ENCODE results near the gene GRK4. TPM values are rescaled to one million over a fixed set of nuclear protein-coding genes. Genes with fewer than 3 reads are reported as not detected.
"Not testable (repeated sequence)": the region's sequence is repeated elsewhere in the genome, so short reads cannot be mapped to it uniquely, and the experiment has no call there.

GRK4 gene
- total RNA-seq, 1 experiment from 2014 or later, result 4.5 TPM

GRCh38 chr4:2982012-2982411, 18.6 kb downstream of the GRK4 start:
- BruUV-seq (replicated peaks), result no TSS peak
- peaks cover 15% of the 10 kb centered on the region for H3K27me3 Mint-ChIP-seq (ENCODE audit: insufficient read depth, unreplicated experiment)
- H3K27ac Mint-ChIP-seq (ENCODE audit: low read depth, unreplicated experiment), result no peak overlapping the region
- CTCF ChIA-PET, result interaction anchor here (8.3 kb wide), 1 partner anchor 55 kb away, joined by 80 read pairs; no protein-coding TSS in a partner anchor
- TF ChIP-seq CTCF (IDR thresholded peaks at IDR 0.05; ENCODE audit: unreplicated experiment), result no peak
- H3K9me3 Mint-ChIP-seq (ENCODE audit: unreplicated experiment), result peaks cover 7% of the 10 kb centered on the region
- peaks cover 6% of the 10 kb centered on the region for H3K4me1 Mint-ChIP-seq (ENCODE audit: insufficient read depth, unreplicated experiment)
- intact Hi-C loops (cut with micrococcal nuclease), result no loop called here
- DNase-seq (ENCODE audit: unreplicated experiment), result no peak
- no peaks in the 10 kb centered on the region for H3K36me3 Mint-ChIP-seq (ENCODE audit: insufficient read depth, unreplicated experiment)
- no peak overlapping the region for H3K4me3 Mint-ChIP-seq (ENCODE audit: unreplicated experiment)
- POLR2A ChIA-PET, result interaction anchor here (0.6 kb wide), 1 partner anchor 974 kb away, joined by 4 read pairs; no protein-coding TSS in a partner anchor

GRCh38 chr4:2983715-2984114, 20.3 kb downstream of the GRK4 start:
- POLR2A ChIA-PET, result interaction anchor here (0.6 to 1.3 kb wide), 2 partner anchors 26 to 27 kb away, joined by 3 to 4 read pairs; no protein-coding TSS in a partner anchor
- H3K9me3 Mint-ChIP-seq (ENCODE audit: unreplicated experiment); H3K36me3 Mint-ChIP-seq (ENCODE audit: insufficient read depth, unreplicated experiment); H3K4me1 Mint-ChIP-seq (ENCODE audit: insufficient read depth, unreplicated experiment); H3K27ac Mint-ChIP-seq (ENCODE audit: low read depth, unreplicated experiment); DNase-seq (ENCODE audit: unreplicated experiment); H3K4me3 Mint-ChIP-seq (ENCODE audit: unreplicated experiment); BruUV-seq (replicated peaks); intact Hi-C loops (cut with micrococcal nuclease): not testable (repeated sequence)
- CTCF ChIA-PET, result interaction anchor here (8.3 kb wide), 1 partner anchor 53 kb away, joined by 80 read pairs; no protein-coding TSS in a partner anchor
- H3K27me3 Mint-ChIP-seq (ENCODE audit: insufficient read depth, unreplicated experiment), result peaks cover 15% of the 10 kb centered on the region

GRCh38 chr4:2991243-2991642, 27.9 kb downstream of the GRK4 start:
- no peaks in the 10 kb centered on the region for H3K9me3 Mint-ChIP-seq (ENCODE audit: unreplicated experiment)
- H3K36me3 Mint-ChIP-seq (ENCODE audit: insufficient read depth, unreplicated experiment), result no peaks in the 10 kb centered on the region
- H3K27me3 Mint-ChIP-seq (ENCODE audit: insufficient read depth, unreplicated experiment), result no peaks in the 10 kb centered on the region
- BruUV-seq (replicated peaks), result no TSS peak
- ChIA-PET POLR2A (interaction anchor here (1.2 to 2.9 kb wide), 3 partner anchors 14 to 29 kb away, joined by 3 to 16 read pairs (median 3); no protein-coding TSS in a partner anchor), CTCF (interaction anchor here (1.0 to 3.4 kb wide), 4 partner anchors 12 to 56 kb away, joined by 3 to 24 read pairs (median 4); no protein-coding TSS in a partner anchor)
- DNase-seq (ENCODE audit: unreplicated experiment), result no peak
- H3K27ac Mint-ChIP-seq (ENCODE audit: low read depth, unreplicated experiment), result no peak overlapping the region
- no peaks in the 10 kb centered on the region for H3K4me1 Mint-ChIP-seq (ENCODE audit: insufficient read depth, unreplicated experiment)
- no peak overlapping the region for H3K4me3 Mint-ChIP-seq (ENCODE audit: unreplicated experiment)
- no peak for TF ChIP-seq CTCF (IDR thresholded peaks at IDR 0.05; ENCODE audit: unreplicated experiment)
- intact Hi-C loops (cut with micrococcal nuclease), result no loop called here

- H3K27ac Mint-ChIP-seq (ENCODE audit: low read depth, unreplicated experiment), result no peak overlapping the region
- ChIA-PET POLR2A (interaction anchor here (2.8 kb wide), 1 partner anchor 16 kb away, joined by 13 read pairs; no protein-coding TSS in a partner anchor), CTCF (interaction anchor here (0.6 to 2.8 kb wide), 4 partner anchors 9 to 52 kb away, joined by 3 to 15 read pairs (median 4); no protein-coding TSS in a partner anchor)
- H3K9me3 Mint-ChIP-seq (ENCODE audit: unreplicated experiment), result no peaks in the 10 kb centered on the region
- no peak for TF ChIP-seq CTCF (IDR thresholded peaks at IDR 0.05; ENCODE audit: unreplicated experiment)
- no peaks in the 10 kb centered on the region for H3K36me3 Mint-ChIP-seq (ENCODE audit: insufficient read depth, unreplicated experiment)
- no TSS peak for BruUV-seq (replicated peaks)
- intact Hi-C loops (cut with micrococcal nuclease), result no loop called here
- H3K4me1 Mint-ChIP-seq (ENCODE audit: insufficient read depth, unreplicated experiment), result no peaks in the 10 kb centered on the region
- no peaks in the 10 kb centered on the region for H3K27me3 Mint-ChIP-seq (ENCODE audit: insufficient read depth, unreplicated experiment)
- no peak overlapping the region for H3K4me3 Mint-ChIP-seq (ENCODE audit: unreplicated experiment)
- no peak for DNase-seq (ENCODE audit: unreplicated experiment)
These were observed 31.5 kb downstream of the GRK4 start for GRCh38 chr4:2994917-2995316.

Data from MCF 10A (cell line).